ENCODE measurements around the gene C20orf204. TPM values are rescaled to one million over a fixed set of nuclear protein-coding genes. Genes with fewer than 3 reads are reported as not detected.

Gene C20orf204
- total and polyA plus RNA-seq, 10 of the 15 experiments (the other 5 are each of a cell fraction or from before 2014, with no cell fraction given), result 0.24 to 56.0 (median 12.4) TPM

DNA sequence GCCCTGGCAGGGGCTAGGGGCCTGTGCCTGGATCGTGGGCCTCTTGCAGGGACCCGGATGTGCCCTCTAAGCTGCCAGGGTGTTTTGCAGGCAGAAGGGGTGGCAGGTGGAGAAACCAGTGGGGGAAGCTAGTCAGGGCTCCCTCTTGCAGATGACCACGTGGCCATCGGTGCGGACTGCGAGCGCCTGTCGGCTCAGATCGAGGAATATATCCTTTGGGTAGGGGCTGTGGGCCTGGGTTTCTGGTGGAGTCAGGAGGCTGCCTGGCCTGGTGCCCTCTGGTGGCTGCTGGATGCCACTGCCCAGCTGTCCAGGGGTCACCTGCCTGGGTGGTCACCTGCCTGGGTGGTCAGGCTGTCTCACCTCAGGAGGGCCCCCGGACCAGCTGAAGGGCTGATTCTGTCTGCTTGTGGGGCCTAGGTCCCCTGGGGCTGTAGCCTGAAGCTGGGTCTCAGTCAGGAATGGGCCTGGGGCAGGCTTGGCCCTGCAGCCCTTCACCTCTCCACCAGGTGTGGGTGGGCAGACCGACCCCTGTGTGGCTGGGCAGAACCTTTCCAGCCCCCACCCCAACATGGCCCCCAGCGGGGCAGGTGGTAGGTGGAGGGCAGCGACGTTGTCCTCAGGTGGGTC lies 33.7 kb downstream of the C20orf204 start (continued):
- TF ChIP-seq SMC3 (IDR thresholded peaks at IDR 0.05; ENCODE audit: borderline replicate concordance, low read length), result peak; percentile 49; the same call in 1 of the 2 replicates
- TF ChIP-seq RBBP5 (conservative IDR thresholded peaks at IDR 0.05), result no peak
- TF ChIP-seq IKZF1 (conservative IDR thresholded peaks at IDR 0.05), result no peak

DNA sequence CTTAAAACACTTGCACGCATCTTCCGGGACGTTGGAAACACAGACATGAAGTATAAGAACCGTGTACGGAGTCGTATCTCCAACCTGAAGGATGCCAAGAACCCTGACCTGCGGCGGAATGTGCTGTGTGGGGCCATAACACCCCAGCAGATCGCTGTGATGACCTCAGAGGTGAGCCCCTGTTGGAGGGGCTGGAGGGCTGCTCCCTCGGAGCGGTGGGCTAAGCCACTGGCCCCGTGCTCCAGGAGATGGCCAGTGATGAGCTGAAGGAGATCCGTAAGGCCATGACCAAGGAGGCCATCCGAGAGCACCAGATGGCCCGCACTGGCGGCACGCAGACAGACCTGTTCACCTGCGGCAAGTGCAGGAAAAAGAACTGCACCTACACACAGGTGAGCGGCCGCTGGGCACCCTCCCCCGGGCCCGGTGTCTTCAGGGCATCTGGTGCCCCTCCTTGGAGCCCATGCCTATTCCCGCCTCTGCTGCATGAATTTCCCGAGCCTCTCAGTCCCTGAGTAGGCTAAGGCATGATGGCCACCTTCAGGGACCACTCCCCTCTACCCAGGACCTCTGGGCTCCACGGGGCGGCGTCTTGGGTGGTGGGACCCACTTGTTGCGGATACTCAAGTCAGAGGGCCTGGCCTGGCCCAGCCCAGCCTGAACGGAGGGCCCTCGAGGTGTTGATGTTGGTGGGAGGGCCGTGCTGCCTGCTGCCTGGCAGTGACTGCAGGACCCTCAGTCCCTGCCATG lies 34.4 kb downstream of the C20orf204 start:
- RAD21 ChIA-PET (ENCODE audit: unreplicated experiment), result interaction anchor here (0.8 kb wide), 1 partner anchor 32 kb away, joined by 3 read pairs; no protein-coding TSS in a partner anchor
- intact Hi-C loops (cut with micrococcal nuclease; ENCODE audit: unreplicated experiment) (no loop called here), in situ Hi-C loops (cut with MboI) (no loop called here)
- Histone ChIP-seq H3K27ac (ENCODE audit: control insufficient read depth, insufficient read depth) (no peak overlapping the region), H3K9me3 (replicated peaks; ENCODE audit: control insufficient read depth, insufficient read depth, low read length) (no peaks in the 10 kb centered on the region), H3K27me3 (replicated peaks in 1 of 2; ENCODE audit: control insufficient read depth in 2 of 2, insufficient read depth in 2 of 2, low read length in 1 of 2) (no peaks in the 10 kb centered on the region), H4K20me1 (ENCODE audit: control insufficient read depth, insufficient read depth) (no peaks in the 10 kb centered on the region), H3K4me3 (no peak overlapping the region), H3K4me2 (ENCODE audit: control insufficient read depth, insufficient read depth) (no peak overlapping the region), H3K4me1 (ENCODE audit: control insufficient read depth, insufficient read depth, low read length) (peaks cover 13% of the 10 kb centered on the region), H3K36me3 (ENCODE audit: control insufficient read depth in 2 of 2, insufficient read depth in 2 of 2, low read length in 1 of 2) (peaks cover 3 to 22% of the 10 kb centered on the region in 2 experiments), H3K79me2 (ENCODE audit: control insufficient read depth, insufficient read depth, low read length) (no peaks in the 10 kb centered on the region; the same call in none of the 2 replicates), H2AFZ (ENCODE audit: control insufficient read depth, low read depth, low read length) (no peak overlapping the region), H3K9ac (ENCODE audit: control insufficient read depth, insufficient read depth, low read length) (no peak overlapping the region)
- FAIRE-seq (no peak), ATAC-seq (no peak), DNase-seq (ENCODE audit: low read depth, low spot score) (no peak)
- CTCF ChIA-PET, result interaction anchor here (1.2 to 2.3 kb wide), 5 partner anchors 8 to 31 kb away, joined by 5 to 10 read pairs (median 7); no protein-coding TSS in a partner anchor
- SMC1A ChIA-PET (ENCODE audit: uncharacterized antibody, unreplicated experiment), result interaction anchor here (0.6 to 0.9 kb wide), 2 partner anchors 17 to 31 kb away, joined by 3 to 4 read pairs; no protein-coding TSS in a partner anchor
- POLR2A ChIA-PET, result interaction anchor here (1.3 kb wide), 1 partner anchor 9 kb away, joined by 4 read pairs; the partner anchor contains the start of gene RGS19
- BruUV-seq (replicated peaks), result no TSS peak
- 80% methylated on average over 31 of the region's 31 CpGs for WGBS (ENCODE audit: insufficient coverage, insufficient replicate concordance, low lambda C conversion rate, missing lambda C conversion rate)
- TF ChIP-seq CHD4 (IDR thresholded peaks at IDR 0.05), result no peak
- TF ChIP-seq FOXM1 (IDR thresholded peaks at IDR 0.05; ENCODE audit: low read depth, low read length), result no peak
- no peak for TF ChIP-seq KLF5 (IDR thresholded peaks at IDR 0.05; ENCODE audit: partially characterized antibody)
- TF ChIP-seq DPF2 (IDR thresholded peaks at IDR 0.05), result no peak
- no peak for TF ChIP-seq IKZF1 (conservative IDR thresholded peaks at IDR 0.05)
- TF ChIP-seq, protein P1, sequence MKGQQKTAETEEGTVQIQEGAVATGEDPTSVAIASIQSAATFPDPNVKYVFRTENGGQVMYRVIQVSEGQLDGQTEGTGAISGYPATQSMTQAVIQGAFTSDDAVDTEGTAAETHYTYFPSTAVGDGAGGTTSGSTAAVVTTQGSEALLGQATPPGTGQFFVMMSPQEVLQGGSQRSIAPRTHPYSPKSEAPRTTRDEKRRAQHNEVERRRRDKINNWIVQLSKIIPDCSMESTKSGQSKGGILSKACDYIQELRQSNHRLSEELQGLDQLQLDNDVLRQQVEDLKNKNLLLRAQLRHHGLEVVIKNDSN (IDR thresholded peaks at IDR 0.05; ENCODE audit: borderline replicate concordance, extremely low read length, insufficient read depth, low read depth, low read length), result no peak
- 0 out of 2 replicates have a peak, but pooled peaks have one; percentile 19 for TF ChIP-seq POLR2AphosphoS2 (IDR thresholded peaks at IDR 0.05; ENCODE audit: low read depth, low read length)
- TF ChIP-seq IRF4 (IDR thresholded peaks at IDR 0.05; ENCODE audit: low read depth, low read length), result no peak
- TF ChIP-seq, protein P2, sequence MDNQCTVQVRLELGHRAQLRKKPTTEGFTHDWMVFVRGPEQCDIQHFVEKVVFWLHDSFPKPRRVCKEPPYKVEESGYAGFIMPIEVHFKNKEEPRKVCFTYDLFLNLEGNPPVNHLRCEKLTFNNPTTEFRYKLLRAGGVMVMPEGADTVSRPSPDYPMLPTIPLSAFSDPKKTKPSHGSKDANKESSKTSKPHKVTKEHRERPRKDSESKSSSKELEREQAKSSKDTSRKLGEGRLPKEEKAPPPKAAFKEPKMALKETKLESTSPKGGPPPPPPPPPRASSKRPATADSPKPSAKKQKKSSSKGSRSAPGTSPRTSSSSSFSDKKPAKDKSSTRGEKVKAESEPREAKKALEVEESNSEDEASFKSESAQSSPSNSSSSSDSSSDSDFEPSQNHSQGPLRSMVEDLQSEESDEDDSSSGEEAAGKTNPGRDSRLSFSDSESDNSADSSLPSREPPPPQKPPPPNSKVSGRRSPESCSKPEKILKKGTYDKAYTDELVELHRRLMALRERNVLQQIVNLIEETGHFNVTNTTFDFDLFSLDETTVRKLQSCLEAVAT (IDR thresholded peaks at IDR 0.05), result no peak

Measured in GM12878 (cell line).